Loucy (cell line): ENCODE data around the gene PTGDR2.

Experiments
- H2AFZ ChIP-seq: fragments of 200-600 bp; sonication (generic); 2 replicates; pipeline ENCODE4 v1.6.0; 2016; ENCODE audit warnings: antibody characterized with exemption, mild to moderate bottlenecking, low read length, moderate library complexity
- H3F3A ChIP-seq: fragments of 200-600 bp; 2 replicates; pipeline ENCODE4 v1.6.0; 2016; ENCODE audit warnings: antibody characterized with exemption, low read depth, mild to moderate bottlenecking
- H3K27me3 ChIP-seq: fragments of 200-600 bp; sonication (generic); 2 replicates; pipeline ENCODE4 v1.6.1; 2014; ENCODE audit warnings: low read length, mild to moderate bottlenecking; ENCODE audit not compliant: insufficient read depth, poor library complexity, severe bottlenecking
- H3K36me3 ChIP-seq: fragments of 200-600 bp; sonication (generic); 2 replicates; pipeline ENCODE4 v1.6.1; 2016; ENCODE audit warnings: low read length; ENCODE audit not compliant: insufficient read depth
- H3K4me1 ChIP-seq: fragments of 200-600 bp; sonication (generic); 2 replicates; pipeline ENCODE4 v1.5.1; 2014; ENCODE audit warnings: low read length, mild to moderate bottlenecking; ENCODE audit not compliant: insufficient read depth, poor library complexity, severe bottlenecking
- H3K4me2 ChIP-seq: fragments of 200-600 bp; sonication (generic); 2 replicates; pipeline ENCODE4 v1.6.0; 2014; ENCODE audit warnings: antibody characterized with exemption, low read length, low read depth, mild to moderate bottlenecking; ENCODE audit not compliant: poor library complexity, severe bottlenecking
- H3K4me3 ChIP-seq: fragments of 200-600 bp; sonication (generic); 2 replicates; pipeline ENCODE4 v1.5.1; 2014; ENCODE audit warnings: low read length, mild to moderate bottlenecking, mixed read lengths; ENCODE audit not compliant: poor library complexity, severe bottlenecking
- H3K79me2 ChIP-seq: fragments of 200-600 bp; sonication (generic); 2 replicates; pipeline ENCODE4 v1.6.1; 2014; ENCODE audit warnings: low read length; ENCODE audit not compliant: insufficient read depth
- H3K9ac ChIP-seq: fragments of 200-600 bp; sonication (generic); 2 replicates; pipeline ENCODE4 v1.6.0; 2014; ENCODE audit warnings: mild to moderate bottlenecking, low read depth, low read length, moderate library complexity; ENCODE audit not compliant: poor library complexity, severe bottlenecking
- H3K9me2 ChIP-seq: fragments of 200-600 bp; sonication (generic); replicated peaks from 2 replicates; pipeline ENCODE4 v1.6.1; 2016; ENCODE audit warnings: low read depth, low read length, mixed read lengths
- H3K9me3 ChIP-seq: fragments of 200-600 bp; sonication (generic); 2 replicates; pipeline ENCODE4 v1.6.1; 2014; ENCODE audit warnings: mild to moderate bottlenecking, antibody characterized with exemption, low read length, low read depth; ENCODE audit not compliant: insufficient read depth
- H4K20me1 ChIP-seq: fragments of 200-600 bp; sonication (generic); 2 replicates; pipeline ENCODE4 v1.6.0; 2014; ENCODE audit warnings: antibody characterized with exemption, low read length, mild to moderate bottlenecking; ENCODE audit not compliant: insufficient read depth, poor library complexity, severe bottlenecking
- EZH2phosphoT487 ChIP-seq: fragments of 200-600 bp; IDR thresholded peaks from 2 replicates; pipeline ENCODE4 v1.6.1; 2018; ENCODE audit warnings: antibody characterized with exemption, mild to moderate bottlenecking, moderate library complexity, borderline replicate concordance
- TF ChIP-seq, protein P1 (sequence below): fragments of 200-600 bp; sonication (generic); conservative IDR thresholded peaks from 2 replicates; pipeline ENCODE4 v1.5.1; 2014; ENCODE audit warnings: mild to moderate bottlenecking, antibody characterized with exemption, low read length

The PTGDR2 gene

GRCh38 chr11:60869451-60869825 is 13.7 kb upstream of the PTGDR2 start:
- no peaks in the 10 kb centered on the region for H3K79me2 ChIP-seq
- no peak overlapping the region for H2AFZ ChIP-seq
- no peaks in the 10 kb centered on the region for H3K9me3 ChIP-seq
- H3K9ac ChIP-seq: no peak overlapping the region
- no peak for TF ChIP-seq EZH2phosphoT487
- H3F3A ChIP-seq: 0 out of 2 replicates have a peak, but pooled peaks cover 2% of the 10 kb centered on the region
- no peaks in the 10 kb centered on the region for H3K36me3 ChIP-seq
- no peak overlapping the region for H3K4me2 ChIP-seq
- H4K20me1 ChIP-seq: no peaks in the 10 kb centered on the region
- H3K4me3 ChIP-seq: no peak overlapping the region
- H3K27me3 ChIP-seq: no peaks in the 10 kb centered on the region
- H3K9me2 ChIP-seq: no peaks in the 10 kb centered on the region
- H3K4me1 ChIP-seq: peaks cover 81% of the 10 kb centered on the region

DNA sequence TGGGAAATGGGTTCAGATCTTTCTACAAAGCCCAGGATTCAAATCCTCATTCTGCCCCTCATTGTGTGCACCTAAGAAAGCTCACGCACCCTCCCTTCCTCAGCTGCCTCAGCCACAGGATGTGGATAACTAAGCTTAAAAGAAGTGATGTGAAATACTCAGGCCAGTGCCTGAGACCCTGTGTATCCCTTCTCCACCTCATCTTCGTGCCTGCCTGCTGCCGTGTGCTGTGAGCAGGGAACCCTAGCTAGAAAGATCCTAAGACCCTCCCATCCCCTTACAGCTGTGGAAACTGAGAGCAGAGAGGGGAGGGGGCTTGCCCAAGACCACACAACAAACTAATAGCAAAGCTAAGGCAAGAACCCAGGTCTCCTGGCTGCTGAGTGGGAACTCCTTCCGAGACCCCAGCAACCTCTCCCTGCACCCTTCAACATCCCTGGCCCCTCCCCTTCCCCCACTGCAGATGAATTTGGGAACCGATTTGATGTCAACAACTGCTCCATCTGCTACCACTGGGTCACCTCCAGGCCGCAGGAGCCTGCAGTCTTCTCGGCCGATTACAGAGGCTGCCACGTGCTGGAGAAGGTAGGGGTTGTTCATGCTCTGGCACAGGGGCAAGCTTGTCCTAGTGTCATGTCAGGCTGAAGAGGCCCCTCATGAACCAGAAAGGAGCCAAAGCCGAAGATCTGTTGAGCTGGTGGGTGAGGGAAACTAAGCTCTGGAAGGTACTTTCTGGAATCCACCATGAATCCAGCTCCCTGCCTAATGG is 13.1 kb upstream of the PTGDR2 start:
- H2AFZ ChIP-seq: no peak overlapping the region
- no peaks in the 10 kb centered on the region for H3K36me3 ChIP-seq
- peak overlapping the region; percentile 30 for H3K9ac ChIP-seq
- TF ChIP-seq, protein P1, sequence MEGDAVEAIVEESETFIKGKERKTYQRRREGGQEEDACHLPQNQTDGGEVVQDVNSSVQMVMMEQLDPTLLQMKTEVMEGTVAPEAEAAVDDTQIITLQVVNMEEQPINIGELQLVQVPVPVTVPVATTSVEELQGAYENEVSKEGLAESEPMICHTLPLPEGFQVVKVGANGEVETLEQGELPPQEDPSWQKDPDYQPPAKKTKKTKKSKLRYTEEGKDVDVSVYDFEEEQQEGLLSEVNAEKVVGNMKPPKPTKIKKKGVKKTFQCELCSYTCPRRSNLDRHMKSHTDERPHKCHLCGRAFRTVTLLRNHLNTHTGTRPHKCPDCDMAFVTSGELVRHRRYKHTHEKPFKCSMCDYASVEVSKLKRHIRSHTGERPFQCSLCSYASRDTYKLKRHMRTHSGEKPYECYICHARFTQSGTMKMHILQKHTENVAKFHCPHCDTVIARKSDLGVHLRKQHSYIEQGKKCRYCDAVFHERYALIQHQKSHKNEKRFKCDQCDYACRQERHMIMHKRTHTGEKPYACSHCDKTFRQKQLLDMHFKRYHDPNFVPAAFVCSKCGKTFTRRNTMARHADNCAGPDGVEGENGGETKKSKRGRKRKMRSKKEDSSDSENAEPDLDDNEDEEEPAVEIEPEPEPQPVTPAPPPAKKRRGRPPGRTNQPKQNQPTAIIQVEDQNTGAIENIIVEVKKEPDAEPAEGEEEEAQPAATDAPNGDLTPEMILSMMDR: no peak
- no peak for TF ChIP-seq EZH2phosphoT487
- no peak overlapping the region for H3K4me3 ChIP-seq
- no peaks in the 10 kb centered on the region for H3K9me2 ChIP-seq
- no peaks in the 10 kb centered on the region for H3K27me3 ChIP-seq
- no peaks in the 10 kb centered on the region for H3K9me3 ChIP-seq
- H3F3A ChIP-seq: peaks cover 7% of the 10 kb centered on the region; the same call in 1 of the 2 replicates
- H3K79me2 ChIP-seq: no peaks in the 10 kb centered on the region
- H4K20me1 ChIP-seq: no peaks in the 10 kb centered on the region
- H3K4me1 ChIP-seq: peaks cover 86% of the 10 kb centered on the region
- H3K4me2 ChIP-seq: peak overlapping the region; percentile 52

- Histone ChIP-seq H3K79me2 (no peaks in the 10 kb centered on the region), H3K4me1 (peaks cover 81% of the 10 kb centered on the region), H3F3A (peaks cover 7% of the 10 kb centered on the region; the same call in 1 of the 2 replicates), H3K9me2 (no peaks in the 10 kb centered on the region), H4K20me1 (no peaks in the 10 kb centered on the region), H3K9ac (peak overlapping the region; percentile 30), H2AFZ (no peak overlapping the region), H3K36me3 (no peaks in the 10 kb centered on the region), H3K4me2 (peak overlapping the region; percentile 52), H3K27me3 (no peaks in the 10 kb centered on the region), H3K4me3 (no peak overlapping the region), H3K9me3 (no peaks in the 10 kb centered on the region)
- TF ChIP-seq EZH2phosphoT487: no peak
- TF ChIP-seq, protein P1: no peak
These were observed 12.3 kb upstream of the PTGDR2 start for GRCh38 chr11:60867871-60868681.
